Naive B cell (primary cell): Measurements from ENCODE around the gene USP22. TPM values are rescaled to one million over a fixed set of nuclear protein-coding genes. Genes with fewer than 3 reads are reported as not detected.

Source experiments
- ATAC-seq, 2 donors: fragments of 150-1000 bp; cut with Tn5 transposase; 2 replicates each; pipeline ENCODE4 v1.10.0; 2021; ENCODE audit warnings: low read depth in 2 of 2, mild to moderate bottlenecking in 2 of 2, moderate library complexity in 2 of 2
- DNase-seq: peaks from one replicate; pipeline ENCODE4 v3.0.0; 2022
- H3K27ac Mint-ChIP-seq, 6 donors: one replicate each; pipeline ENCODE4 v1.8.0; 2020 to 2022; ENCODE audit warnings: mild to moderate bottlenecking in 6 of 6, mixed read lengths in 6 of 6, moderate library complexity in 5 of 6, inconsistent platforms in 2 of 6
- H3K27me3 Mint-ChIP-seq, 3 donors: one replicate each; pipeline ENCODE4 v1.8.0; 2021 to 2022; ENCODE audit warnings: mixed read lengths in 3 of 3, mild to moderate bottlenecking in 1 of 3
- H3K36me3 Mint-ChIP-seq, 2 donors: one replicate each; pipeline ENCODE4 v1.8.0; 2020 to 2022; ENCODE audit warnings: mixed read lengths in 2 of 2, inconsistent platforms in 1 of 2, mild to moderate bottlenecking in 1 of 2
- H3K4me1 Mint-ChIP-seq, 3 donors: one replicate each; pipeline ENCODE4 v1.8.0; 2020 to 2022; ENCODE audit warnings: mixed read lengths in 3 of 3, inconsistent platforms in 1 of 3, mild to moderate bottlenecking in 1 of 3, moderate library complexity in 1 of 3
- H3K4me3 Mint-ChIP-seq, 8 donors: one replicate each; pipeline ENCODE4 v1.8.0; 2020 to 2022; ENCODE audit warnings: mild to moderate bottlenecking in 8 of 8, mixed read lengths in 8 of 8, moderate library complexity in 8 of 8, inconsistent platforms in 2 of 8
- H3K9me3 Mint-ChIP-seq, 7 donors: one replicate each; pipeline ENCODE4 v1.8.0; 2020 to 2022; ENCODE audit warnings: mixed read lengths in 7 of 7, mild to moderate bottlenecking in 5 of 7, inconsistent platforms in 2 of 7, moderate library complexity in 1 of 7
- polyA plus RNA-seq, 6 donors: library from polyadenylated mRNA; unstranded; fragments of 300-500 nt; fragmentation: Illumina TruSeq; gene quantifications; one replicate each; pipeline ENCODE4 v1.2.3, GENCODE V29; 2021; ENCODE audit warnings: low read depth in 6 of 6

The USP22 gene
- polyA plus RNA-seq, 6 donors from 2014 or later = 16.5 to 53.5 (median 48.4) TPM

DNA sequence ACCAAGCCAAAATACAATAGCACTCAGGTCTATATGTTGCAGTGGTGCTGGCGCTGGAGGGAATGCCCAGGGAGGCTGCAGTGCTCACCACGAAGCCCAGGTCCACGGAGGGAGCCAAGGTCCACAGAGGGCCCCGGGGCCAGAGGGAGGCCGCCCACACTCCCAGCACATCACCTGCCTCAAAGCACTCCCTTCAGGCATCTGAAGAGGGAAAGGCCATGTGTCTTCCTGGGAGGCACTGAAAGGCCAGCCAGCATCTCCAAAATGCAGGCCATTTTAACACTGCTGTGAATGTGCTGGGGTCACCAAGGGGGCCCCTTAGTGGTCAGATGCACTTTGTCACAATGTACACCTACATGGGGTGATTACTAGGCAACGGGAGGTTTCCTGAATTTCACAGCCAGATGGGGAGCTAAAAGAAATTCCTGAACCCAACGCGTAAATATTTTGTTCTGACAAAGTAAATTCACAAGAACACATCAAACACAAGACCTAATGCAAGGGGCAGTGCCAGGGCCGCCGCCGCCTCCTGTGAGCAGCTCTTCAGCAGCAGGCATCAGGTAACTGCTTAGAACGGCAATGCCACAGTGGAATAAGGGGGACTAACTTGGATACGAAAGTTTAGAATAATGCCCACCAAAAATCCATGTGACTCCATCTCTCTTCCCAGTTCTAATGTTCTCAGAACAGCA, 42.8 kb downstream of the USP22 start:
- H3K4me3 Mint-ChIP-seq = no peak overlapping the region
- H3K4me1 Mint-ChIP-seq = peaks cover 4 to 13% (median 10%) of the 10 kb centered on the region in 3 donors
- ATAC-seq (no peak), DNase-seq (no peak)
- H3K36me3 Mint-ChIP-seq = peaks cover 0 to under 1% of the 10 kb centered on the region in 2 donors
- no peaks in the 10 kb centered on the region for H3K27me3 Mint-ChIP-seq
- peak overlapping the region in 2 of 6 donors; percentile 51 to 78 for H3K27ac Mint-ChIP-seq
- no peaks in the 10 kb centered on the region for H3K9me3 Mint-ChIP-seq

DNA sequence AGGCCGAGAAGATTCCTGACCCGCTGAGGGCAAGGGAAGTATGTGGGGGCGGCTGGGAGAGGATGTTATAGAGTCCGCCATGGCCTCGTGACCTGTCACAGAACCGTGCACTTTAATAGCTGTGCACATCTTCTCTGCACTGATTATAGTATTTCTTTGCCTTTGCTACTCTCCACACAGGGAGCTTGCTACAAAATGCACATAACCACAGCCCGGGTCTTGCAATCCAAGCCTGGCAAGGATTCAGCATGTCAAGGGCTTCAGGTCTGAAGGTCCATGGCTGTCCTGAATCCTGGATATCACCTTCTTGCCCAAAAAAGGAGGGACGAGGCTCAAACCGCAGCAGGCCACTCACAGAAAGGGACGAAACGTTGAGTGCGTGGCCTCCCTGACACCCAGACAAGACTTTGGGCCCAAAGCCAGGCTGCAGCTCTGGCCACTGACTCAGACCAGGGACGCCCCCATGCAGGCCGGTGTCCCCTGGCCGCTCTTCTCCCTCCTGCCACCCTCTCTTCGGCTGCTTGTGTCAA, 43.7 kb downstream of the USP22 start:
- Mint-ChIP-seq H3K36me3 (no peaks in the 10 kb centered on the region), H3K27ac (peak overlapping the region in 3 of 6 donors; percentile 48 to 90 (median 78)), H3K4me1 (peaks cover 4 to 13% (median 10%) of the 10 kb centered on the region in 3 donors), H3K27me3 (no peaks in the 10 kb centered on the region), H3K4me3 (no peak overlapping the region), H3K9me3 (no peaks in the 10 kb centered on the region)
- ATAC-seq = no peak
- DNase-seq = no peak

DNA sequence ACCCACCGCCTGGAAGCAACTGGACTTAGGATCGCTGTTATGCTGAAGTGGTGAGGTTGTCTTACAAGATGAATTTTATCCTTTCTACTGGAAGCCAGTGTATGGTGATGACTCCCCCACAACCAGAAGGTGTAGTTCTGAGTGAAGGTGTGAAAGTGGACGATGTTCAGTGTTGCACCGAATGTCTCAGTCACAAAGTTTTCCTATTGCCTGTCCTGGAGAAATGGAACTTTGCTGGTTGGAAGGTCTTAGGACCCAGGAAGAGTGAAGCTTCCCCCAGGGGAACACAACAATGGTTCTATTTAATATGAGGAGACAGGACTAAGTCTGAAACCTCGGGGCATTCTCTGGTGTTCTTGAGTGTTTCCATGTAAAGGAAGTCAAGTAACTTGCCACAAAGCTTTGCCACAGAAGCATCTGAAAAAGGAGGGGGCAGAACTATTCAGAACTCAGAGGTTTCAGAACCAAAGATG, 44.2 kb downstream of the USP22 start:
- no peaks in the 10 kb centered on the region for H3K36me3 Mint-ChIP-seq
- no peak overlapping the region for H3K4me3 Mint-ChIP-seq
- no peaks in the 10 kb centered on the region for H3K9me3 Mint-ChIP-seq
- peak overlapping the region in 4 of 6 donors; percentile 13 to 90 (median 63) for H3K27ac Mint-ChIP-seq
- H3K27me3 Mint-ChIP-seq = no peaks in the 10 kb centered on the region
- ATAC-seq (no peak), DNase-seq (no peak)
- H3K4me1 Mint-ChIP-seq = peaks cover 4 to 13% (median 10%) of the 10 kb centered on the region in 3 donors

DNA sequence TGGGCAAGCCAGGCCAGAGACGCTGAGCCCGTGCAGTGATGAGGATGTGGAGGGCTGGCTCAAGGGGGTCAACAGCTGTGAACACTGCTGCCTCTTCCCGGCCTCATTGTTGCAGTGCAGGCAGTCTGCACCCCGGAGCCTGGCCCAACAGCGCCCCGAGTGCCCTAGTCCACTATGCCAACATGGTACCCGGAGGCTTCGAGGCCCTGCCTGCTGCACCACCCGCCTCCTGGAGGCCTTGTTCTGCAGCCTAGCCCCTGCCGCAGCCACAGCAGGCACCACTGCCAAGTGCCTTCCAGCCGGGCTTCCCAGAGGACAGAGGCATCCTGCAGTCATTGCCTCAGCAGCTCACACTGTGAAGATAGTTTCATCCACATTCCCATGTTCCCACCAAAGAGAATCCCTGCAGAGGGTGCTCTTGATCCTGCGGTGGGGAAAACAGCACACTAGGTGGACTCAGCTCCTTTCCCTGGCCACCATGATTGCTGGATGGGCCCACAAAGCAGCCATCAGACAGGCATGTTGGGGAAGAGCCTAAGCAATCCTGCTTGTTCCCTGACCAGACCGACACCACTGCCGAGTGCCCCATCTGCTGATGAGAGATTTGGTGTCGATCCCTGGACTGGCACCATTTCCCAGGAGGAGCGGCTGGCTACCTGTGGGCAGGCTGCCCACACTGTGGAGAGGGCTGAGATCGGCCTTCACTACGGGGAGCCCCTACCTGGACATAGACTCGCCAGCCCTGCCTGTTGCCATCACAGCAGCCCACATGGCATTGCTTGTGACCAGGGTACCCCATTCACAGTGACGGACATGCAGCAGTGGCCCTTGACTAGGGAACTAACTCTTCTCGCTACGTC, 44.9 kb downstream of the USP22 start:
- Mint-ChIP-seq H3K36me3 (no peaks in the 10 kb centered on the region), H3K4me1 (peaks cover 4 to 15% (median 10%) of the 10 kb centered on the region in 3 donors), H3K4me3 (no peak overlapping the region), H3K27me3 (no peaks in the 10 kb centered on the region), H3K27ac (peak overlapping the region in 1 of 6 donors; percentile 13), H3K9me3 (no peaks in the 10 kb centered on the region)
- no peak for DNase-seq
- no peak for ATAC-seq

DNA sequence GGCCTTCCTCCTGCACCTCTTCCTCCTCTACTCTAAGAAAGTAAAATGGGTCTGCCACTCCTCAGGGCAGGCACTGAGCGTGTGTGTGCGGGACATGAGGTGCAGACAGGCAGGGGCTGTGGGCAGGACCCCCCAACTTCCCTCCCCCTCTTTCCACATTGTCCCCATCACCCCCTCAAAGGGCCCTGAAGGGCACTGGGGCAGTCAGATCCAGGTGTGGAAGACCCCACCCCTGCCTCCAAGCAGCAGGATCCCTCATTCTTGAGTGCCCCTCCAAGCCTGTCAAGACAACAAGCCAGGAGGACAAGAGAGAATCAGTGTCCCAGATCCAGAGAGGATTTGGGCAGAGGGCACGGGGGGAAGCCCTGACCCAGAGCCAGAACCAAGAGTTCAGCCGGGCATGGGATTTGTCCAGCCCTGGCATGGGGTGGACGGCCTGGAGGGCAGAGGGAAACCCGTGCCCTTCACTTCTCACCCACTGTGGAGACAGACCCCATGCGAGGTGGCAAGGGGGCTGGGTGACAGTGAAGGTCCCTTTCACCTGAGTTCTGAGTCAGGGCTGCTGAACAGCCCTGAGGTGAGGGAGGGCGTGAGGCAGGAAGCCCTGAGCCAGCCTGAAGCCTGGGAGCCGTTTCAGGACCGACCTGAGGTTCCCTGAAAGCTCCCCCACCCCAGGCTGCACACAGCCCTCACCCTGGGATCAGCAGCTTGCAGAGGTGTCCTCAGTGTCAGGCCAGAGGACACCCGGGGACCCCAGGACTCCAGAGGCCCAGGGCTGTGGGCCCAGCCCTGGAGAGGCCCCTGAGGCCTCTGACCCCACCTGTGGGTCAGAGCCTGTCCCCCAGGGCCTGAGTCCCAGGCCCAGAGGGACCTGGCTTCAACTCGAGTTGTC, 45.8 kb downstream of the USP22 start:
- no peak for DNase-seq

DNA sequence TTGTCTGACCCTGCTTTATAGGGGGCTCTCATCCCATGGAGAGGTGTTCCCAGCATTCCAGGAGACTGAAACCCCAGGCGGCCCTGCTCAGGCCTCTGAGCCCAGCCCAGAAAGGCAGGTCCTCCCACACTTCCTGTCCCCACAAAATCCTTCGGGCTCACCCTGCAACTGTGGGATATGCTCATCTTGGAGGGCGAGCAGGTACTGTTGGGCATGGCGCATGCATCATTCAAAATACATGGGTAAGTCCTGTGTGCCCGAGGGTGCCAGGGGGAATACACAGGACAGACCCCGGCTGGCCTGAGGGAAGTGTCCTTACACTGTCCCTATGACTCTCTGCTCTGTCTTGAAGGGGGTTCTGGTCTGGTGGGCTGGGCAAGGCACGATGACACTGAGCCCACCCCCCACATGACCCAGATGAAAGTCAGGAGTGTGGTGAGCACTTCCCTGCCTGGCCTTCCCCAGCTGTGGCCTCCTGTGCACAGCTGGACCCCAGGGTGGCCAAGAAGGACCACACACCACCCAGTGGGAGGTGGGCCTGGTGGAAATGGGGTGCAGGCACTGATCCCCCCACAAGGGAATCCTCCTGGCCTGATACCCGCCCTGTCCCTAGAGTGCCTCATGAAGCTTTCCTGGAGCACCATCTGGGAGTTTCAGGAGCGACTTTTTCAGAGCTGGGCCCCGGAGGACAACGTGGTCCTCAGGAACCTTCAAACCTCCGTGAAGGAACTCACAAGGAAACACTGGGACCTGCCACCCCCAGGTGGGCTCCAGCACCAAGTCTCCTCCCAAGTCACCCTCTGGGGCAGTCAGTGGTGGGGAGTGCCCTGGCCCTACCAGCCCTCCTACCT, 46.7 kb downstream of the USP22 start:
- H3K27ac Mint-ChIP-seq = no peak overlapping the region
- no peak for DNase-seq
- no peaks in the 10 kb centered on the region for H3K9me3 Mint-ChIP-seq
- H3K27me3 Mint-ChIP-seq = no peaks in the 10 kb centered on the region
- no peaks in the 10 kb centered on the region for H3K36me3 Mint-ChIP-seq
- peaks cover 4 to 13% (median 10%) of the 10 kb centered on the region in 3 donors for H3K4me1 Mint-ChIP-seq
- no peak for ATAC-seq
- H3K4me3 Mint-ChIP-seq = no peak overlapping the region

More for the DNA sequence above, 45.8 kb downstream of the USP22 start:
- ATAC-seq = no peak
- Mint-ChIP-seq H3K36me3 (no peaks in the 10 kb centered on the region), H3K4me3 (no peak overlapping the region), H3K9me3 (no peaks in the 10 kb centered on the region), H3K27me3 (no peaks in the 10 kb centered on the region), H3K4me1 (peaks cover 4 to 17% (median 10%) of the 10 kb centered on the region in 3 donors), H3K27ac (peak overlapping the region in 1 of 6 donors; percentile 83)

DNA sequence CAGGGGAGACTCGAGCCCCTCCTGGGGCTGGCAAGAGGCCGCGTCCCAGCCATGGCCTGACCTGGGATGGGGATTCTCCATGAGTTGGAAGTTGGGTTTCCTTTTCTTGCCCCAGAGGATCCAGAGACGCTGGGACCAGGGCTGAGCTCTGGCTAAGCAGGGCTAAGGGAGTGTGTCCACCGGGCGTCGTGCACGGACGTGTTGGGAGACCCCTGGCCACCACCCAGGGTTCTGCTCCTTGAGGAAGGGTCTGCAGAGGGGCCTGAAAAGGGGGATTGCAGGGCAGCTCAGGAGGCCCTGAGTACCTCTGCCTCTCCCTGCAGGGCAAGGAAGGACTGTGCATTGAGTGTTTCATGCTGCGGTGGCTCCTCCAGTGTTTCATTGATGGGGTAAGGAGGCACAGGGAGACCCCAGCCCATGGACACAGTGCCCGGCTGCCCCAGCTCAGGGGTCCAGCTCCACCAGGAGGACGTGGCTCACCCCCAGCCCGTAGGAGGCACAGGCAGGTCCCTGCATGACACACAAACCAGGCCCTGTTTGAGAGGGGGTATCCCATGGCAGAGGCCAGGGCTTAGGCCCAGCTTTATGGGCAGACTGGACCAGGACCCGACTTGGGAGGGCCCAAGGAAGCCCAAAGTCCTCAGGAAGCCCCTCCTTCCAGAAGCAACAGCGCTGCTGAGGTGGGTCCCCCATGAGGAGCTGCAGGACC, 47.5 kb downstream of the USP22 start:
- ATAC-seq = no peak
- Mint-ChIP-seq H3K27me3 (no peaks in the 10 kb centered on the region), H3K9me3 (no peaks in the 10 kb centered on the region), H3K27ac (no peak overlapping the region), H3K4me3 (no peak overlapping the region), H3K36me3 (no peaks in the 10 kb centered on the region), H3K4me1 (peaks cover 4 to 13% (median 10%) of the 10 kb centered on the region in 3 donors)
- DNase-seq = no peak

DNA sequence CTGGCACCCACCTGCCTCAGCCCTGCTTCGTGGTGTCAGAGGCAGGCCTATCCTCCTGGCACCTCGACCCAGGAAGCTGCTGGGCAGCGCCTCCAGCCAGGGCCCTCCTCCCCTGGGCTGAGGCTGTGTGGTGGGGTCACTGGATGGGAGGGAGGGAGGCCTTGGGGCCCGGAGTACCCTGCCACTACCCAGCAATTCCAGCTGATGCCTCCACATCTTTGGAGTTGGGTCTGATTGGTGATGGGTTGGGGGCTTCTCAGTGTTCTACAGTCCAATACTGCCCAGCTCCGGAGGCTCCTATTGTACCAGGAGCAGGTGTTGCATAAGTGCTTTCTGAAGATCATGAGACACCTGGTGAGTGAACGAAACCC, 48.0 kb downstream of the USP22 start:
- Mint-ChIP-seq H3K4me1 (peaks cover 4 to 13% (median 10%) of the 10 kb centered on the region in 3 donors), H3K36me3 (no peaks in the 10 kb centered on the region), H3K9me3 (no peaks in the 10 kb centered on the region), H3K27me3 (no peaks in the 10 kb centered on the region), H3K27ac (peak overlapping the region in 1 of 6 donors; percentile 39), H3K4me3 (no peak overlapping the region)
- DNase-seq (no peak), ATAC-seq (no peak)

DNA sequence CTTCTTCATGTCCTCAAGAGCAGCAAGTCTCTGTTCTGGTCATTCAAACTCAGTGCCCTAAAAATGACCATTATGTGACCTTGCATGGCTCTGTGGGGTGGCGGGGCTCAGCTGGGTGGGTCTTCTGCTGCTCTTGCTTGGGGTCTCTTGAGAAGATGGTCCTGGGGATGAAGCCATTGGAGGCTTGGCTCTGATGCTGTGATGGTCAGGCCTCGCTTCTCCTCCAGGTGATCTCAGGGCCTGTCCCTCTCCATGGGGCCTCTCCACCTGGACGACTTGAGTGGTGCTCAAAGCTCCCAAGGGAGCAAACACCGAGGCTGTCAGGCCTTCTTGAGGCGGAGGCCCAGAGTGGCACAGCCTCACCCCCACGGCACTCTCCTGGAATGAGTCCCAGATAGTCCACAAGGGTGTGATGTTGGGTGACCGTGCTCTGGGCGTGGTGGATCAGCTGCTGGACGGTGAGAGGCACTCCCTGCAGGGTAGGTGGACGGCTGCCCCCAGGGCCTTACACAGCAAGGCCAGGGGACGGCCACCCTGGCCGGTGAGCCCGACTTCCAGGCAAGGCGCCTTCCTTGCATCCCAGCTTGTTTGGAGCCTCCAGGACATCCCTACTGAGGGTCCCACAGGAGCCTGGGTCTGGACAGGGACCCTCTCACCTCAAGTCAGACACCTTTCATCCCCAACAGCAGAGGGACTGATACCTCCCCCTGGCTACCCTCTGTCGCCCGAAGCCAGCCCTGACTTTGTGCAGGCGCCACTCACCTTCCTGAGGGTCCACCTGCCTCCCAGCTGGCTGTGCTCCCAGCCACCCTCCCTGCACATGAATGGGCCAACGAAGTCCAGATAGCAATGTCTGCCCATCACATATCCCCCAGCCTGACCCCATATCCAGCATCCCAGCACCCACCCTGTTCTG, 48.7 kb downstream of the USP22 start:
- Mint-ChIP-seq H3K9me3 (no peaks in the 10 kb centered on the region), H3K4me3 (no peak overlapping the region), H3K36me3 (no peaks in the 10 kb centered on the region), H3K27ac (peak overlapping the region in 1 of 6 donors; percentile 39), H3K4me1 (peaks cover 0 to 16% (median 11%) of the 10 kb centered on the region in 3 donors), H3K27me3 (no peaks in the 10 kb centered on the region)
- no peak for ATAC-seq
- no peak for DNase-seq

DNA sequence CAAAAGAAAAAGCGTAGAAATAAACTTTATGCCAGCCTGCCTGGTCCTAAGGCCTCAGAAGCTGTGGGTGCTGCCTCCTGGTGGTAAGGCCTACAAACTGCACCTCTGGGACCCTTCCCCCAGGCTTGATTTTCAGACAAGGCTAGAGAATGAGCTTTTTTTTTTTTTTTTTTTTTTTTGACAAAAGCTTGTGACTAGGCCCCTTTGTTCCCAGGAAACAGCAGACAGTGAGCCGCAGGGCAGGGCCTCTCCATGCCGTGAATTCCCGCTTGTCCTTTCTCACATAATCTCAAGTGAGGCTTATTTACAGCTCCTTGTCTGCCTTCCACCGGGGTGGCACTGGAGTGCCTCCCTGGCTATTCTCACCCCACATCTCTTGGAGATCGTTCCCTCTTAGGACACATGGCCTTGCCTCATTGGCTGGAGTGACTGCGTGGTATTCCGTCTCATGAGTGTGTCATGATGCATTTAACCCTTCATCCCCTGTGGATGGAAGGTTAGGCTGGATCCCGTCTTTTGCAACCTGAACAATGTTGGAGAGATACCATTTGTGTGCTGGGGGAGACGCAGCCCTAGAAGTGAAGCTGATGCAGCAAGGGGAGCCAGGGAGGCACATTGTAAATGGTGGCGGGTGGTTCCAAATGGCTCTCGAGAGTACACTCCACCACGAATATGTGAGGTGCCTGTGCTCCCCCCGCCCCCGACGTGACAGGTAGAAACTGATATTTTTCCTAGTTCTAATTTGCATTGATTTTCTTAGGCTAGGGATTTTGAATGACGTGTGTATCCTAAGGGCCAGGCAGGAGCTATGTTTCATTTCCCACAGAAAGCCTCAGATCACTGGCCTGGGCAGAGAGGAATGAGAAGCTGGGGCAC, 49.6 kb downstream of the USP22 start:
- H3K27ac Mint-ChIP-seq = peak overlapping the region in 2 of 6 donors; percentile 34 to 44
- H3K36me3 Mint-ChIP-seq = no peaks in the 10 kb centered on the region
- DNase-seq (peak; percentile 61), ATAC-seq (peak; percentile 72 to 91)
- no peaks in the 10 kb centered on the region for H3K27me3 Mint-ChIP-seq
- no peak overlapping the region for H3K4me3 Mint-ChIP-seq
- peaks cover 0 to 8% (median 6%) of the 10 kb centered on the region in 3 donors for H3K4me1 Mint-ChIP-seq
- no peaks in the 10 kb centered on the region for H3K9me3 Mint-ChIP-seq
